GM18508 (cell line): ENCODE results near the gene HAGH.

Experiments used
- ATAC-seq: cut with Tn5 transposase; IDR thresholded peaks from one replicate; pipeline ENCODE4 v1.9.1; 2021; ENCODE audit warnings: moderate number of reproducible peaks; ENCODE audit not compliant: insufficient read depth, unreplicated experiment

The HAGH gene

DNA sequence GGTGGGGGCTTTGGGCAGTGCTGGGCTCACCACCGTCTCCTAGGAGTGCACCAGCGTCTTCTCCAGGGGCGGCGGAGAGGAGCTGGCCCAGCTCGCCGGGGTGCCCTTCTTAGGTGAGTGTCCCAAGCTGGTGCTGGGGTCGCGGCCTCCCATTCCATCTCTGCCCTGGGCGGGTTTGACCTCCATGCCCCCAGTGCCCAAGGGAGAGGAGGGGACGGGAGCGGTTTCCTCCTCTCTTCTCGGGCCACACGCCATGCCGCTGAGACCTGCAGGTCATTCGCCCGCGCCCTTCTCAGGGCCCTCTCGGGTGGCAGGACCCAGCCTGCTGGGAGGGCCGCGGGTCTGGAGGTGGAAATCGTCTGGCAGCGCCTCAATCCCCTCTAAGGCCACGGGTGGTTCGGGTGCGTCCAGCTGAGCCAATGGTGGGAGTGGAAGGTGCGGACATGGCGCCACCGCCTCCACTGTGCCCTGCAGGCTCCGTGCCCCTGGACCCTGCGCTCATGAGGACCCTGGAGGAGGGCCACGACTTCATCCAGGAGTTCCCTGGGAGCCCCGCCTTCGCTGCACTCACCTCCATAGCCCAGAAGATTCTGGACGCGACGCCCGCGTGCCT lies 38.4 kb downstream of the HAGH start:
- ATAC-seq, result no peak

- no peak for ATAC-seq
Observed at GRCh38 chr16:1787322-1788094, 39.1 kb downstream of the HAGH start.

DNA sequence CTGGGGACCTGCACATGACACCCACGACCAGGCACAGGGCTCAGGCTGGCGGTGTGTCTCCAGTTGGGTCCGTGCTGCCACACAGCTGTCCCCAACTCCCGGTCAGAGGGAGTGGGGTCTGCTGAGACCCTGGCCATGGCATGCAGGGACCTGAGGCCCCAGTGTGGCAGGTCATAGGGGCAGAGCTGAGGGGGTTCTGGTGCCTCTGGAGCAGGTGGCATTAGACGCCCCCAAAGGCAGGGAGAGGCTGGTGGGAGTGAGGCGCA lies 39.6 kb downstream of the HAGH start:
- no peak for ATAC-seq

DNA sequence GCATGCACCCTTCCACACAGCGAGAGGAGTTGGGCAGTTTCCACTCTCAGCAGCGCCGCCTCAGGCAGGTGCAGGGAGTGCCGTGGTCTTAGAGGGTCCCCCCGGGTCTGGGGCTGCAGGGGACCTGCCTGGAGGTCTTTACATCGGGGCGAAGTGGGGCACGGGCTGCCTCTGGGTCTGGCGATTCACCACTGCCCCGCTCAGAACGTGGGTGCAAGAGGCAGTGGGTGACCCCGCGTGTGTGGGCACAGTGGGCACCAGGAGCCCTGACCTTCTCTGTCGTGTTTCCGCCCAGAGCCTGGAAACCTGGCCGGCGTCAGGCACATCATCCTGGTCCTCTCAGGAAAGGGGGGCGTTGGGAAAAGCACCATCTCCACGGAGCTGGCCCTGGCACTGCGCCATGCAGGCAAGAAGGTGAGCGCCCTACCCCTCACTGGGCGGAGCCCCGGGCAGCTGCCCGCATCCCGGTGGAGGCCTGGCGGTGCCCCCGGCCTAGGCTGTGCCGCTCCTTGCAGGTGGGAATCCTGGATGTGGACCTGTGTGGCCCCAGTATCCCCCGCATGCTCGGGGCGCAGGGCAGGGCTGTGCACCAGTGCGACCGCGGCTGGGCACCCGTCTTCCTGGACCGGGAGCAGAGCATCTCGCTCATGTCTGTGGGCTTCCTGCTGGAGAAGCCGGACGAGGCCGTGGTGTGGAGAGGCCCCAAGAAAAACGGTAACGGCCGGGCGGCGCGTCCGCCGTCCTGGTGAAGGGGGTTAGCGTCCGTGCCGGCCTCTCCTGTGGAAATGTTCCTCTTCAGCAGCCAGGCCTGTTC lies 40.2 kb downstream of the HAGH start:
- ATAC-seq, result no peak

DNA sequence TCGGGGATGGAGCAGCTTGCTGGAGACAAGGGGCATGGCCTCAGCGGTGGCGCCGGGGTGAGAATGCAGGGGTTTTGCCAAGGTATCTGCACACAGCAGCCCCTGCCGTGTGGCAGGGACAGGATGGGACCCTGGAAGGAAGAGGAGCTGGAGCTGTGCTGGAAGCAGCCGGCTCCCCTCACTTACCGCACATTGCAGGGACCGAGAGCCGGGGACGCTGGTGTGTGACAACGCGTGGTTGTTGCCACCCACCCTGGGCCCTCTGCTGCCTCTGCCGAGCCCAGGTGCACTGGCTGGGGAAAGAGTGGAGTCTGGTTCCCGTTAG lies 40.8 kb downstream of the HAGH start:
- ATAC-seq, result no peak

- no peak for ATAC-seq
Observed at GRCh38 chr16:1784977-1785845, 41.4 kb downstream of the HAGH start.

- ATAC-seq, result peak; percentile 78
Observed at GRCh38 chr16:1782408-1783264, 44.0 kb downstream of the HAGH start, which contains the start of the genes NUBP2 and SPSB3. TSS of gene NUBP2 (plus strand) at chr16:1782960. CDS start at chr16:1783021, 61 bp downstream. TSS of gene SPSB3 (minus strand) at chr16:1782571. CDS start at chr16:1781483, 1,088 bp downstream.

- no peak for ATAC-seq
Observed at GRCh38 chr16:1781758-1782407, 44.7 kb downstream of the HAGH start.

- ATAC-seq, result no peak
Observed at GRCh38 chr16:1781254-1781653, 45.4 kb downstream of the HAGH start.

DNA sequence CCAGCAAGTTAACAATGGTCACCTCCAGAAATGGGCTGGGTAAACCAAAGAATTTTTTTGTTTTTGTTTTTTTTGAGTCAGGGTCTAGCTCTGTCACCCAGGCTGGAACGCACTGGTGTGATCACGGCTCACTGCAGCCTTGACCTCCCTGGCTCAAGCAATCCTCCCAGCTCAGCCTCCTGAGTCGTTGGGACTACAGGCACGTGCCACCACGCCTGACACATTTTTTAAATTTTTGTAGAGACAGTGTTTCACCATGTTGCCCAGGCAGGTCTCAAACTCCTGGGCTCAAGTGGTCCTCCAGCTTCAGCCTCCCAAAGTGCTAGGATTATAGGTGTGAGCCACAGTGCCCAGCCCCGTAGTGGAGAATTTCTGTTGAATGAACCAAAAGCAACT lies 46.0 kb downstream of the HAGH start:
- ATAC-seq, result no peak

GRCh38 chr16:1779741-1780676 lies 46.6 kb downstream of the HAGH start:
- ATAC-seq, result no peak

- no peak for ATAC-seq
Observed at GRCh38 chr16:1779234-1779701, 47.4 kb downstream of the HAGH start.

DNA sequence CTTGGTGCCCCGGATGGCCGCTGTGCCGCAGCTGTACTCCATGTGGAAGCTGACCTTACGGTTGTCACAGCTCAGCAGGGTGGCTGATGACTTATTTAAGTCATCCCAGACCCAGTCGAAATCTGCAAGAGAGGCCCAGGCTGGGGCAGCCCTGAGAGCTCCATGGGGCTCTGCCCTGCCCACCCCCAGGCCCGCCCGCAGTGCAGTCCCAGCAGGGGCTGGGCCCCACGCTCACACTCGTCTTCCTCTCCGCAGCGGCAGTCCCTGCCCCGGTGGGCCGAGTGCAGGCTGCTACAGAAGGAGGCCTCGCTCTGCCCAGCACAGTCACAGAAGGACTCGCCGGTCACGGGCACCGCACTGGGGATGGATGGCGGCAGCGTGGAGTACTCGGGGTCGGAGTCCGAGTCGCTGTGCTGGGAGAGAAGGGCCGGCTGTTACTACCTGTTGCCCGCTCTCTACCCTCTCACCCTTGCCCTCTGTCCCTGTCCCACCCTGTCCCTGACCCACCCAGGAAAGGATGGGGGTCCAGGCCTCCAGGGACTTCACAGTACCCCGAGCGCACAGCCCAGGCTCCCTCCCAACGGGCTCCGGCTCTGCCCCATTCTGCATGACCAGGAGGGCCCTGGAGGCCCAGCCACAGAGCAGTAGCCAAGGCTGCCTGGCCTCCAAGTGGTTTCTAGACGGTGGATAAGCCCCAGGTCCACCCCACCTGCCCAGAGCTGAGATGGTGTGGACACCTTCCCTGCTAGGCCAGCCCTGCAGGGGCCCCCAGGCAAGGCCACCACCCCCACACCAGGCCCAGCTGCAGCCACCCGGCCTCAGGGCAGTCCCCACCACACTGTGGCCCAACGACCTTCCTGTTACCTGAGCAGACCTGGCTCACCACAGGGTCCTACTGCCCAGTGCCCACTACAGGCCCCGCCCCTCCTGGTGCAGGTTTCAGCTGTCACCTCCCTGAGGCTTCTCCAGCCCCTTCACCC lies 48.1 kb downstream of the HAGH start:
- ATAC-seq, result no peak

GRCh38 chr16:1777375-1778199 lies 49.0 kb downstream of the HAGH start:
- ATAC-seq, result no peak

DNA sequence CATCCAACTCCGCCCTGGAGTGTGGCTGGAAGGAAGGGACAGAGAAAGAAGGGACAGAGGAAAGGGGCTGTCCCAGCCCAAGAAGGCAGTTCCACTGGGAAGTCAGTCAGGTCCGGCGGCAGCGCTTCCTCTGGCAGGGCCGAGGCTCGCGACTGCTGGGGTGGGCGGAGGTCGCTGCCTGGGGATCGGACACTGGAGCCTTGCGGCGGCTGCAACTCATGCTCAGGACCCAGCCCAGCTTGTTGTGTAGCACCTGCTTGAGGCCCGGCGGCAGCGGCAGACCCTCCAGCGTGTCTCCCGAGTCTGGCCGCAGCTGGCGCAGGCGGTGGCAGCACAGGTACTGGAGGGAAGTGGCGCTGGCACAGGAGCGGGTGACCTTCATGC lies 49.6 kb downstream of the HAGH start:
- no peak for ATAC-seq

GRCh38 chr16:1776672-1776955 lies 50.0 kb downstream of the HAGH start:
- no peak for ATAC-seq
